Endometrial microvascular endothelial cells (primary cell): ENCODE measurements around the gene CD300A. TPM values are rescaled to one million over a fixed set of nuclear protein-coding genes. Genes with fewer than 3 reads are reported as not detected.
"Not testable (repeated sequence)": the region's sequence is repeated elsewhere in the genome, so short reads cannot be mapped to it uniquely, and the experiment has no call there.

Source experiments
- in situ Hi-C: cut with HindIII; loops from 2 replicates; pipeline ENCODE4 v1.10.0; 2017; ENCODE audit warnings: low sequenced_read_pairs, low pct_unique_long_range_greater_than_20kb; ENCODE audit errors: inconsistent ontology term
- total RNA-seq: library from RNA; depleted of rRNA; stranded (reverse); fragments of >200 nt; gene quantifications from one replicate; pipeline ENCODE4 v1.2.3, GENCODE V29; 2015; ENCODE audit errors: inconsistent ontology term

The CD300A gene
- total RNA-seq, 1 donor from 2014 or later, result not detected

DNA sequence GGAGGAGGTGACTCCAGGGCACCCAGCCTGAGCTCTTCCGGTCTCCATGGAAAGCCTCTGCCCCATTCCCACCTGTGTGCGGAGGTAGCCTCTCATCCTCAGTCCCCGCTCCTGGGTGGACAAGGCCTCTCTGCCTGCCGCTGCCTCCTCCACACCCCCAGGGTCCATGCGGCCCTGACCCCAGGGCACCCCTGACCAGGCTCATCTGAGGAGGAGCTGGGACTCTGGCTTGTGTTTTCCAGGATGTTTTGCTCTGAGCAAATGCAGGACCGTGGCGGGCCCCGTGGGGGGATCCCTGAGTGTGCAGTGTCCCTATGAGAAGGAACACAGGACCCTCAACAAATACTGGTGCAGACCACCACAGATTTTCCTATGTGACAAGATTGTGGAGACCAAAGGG is 6.9 kb downstream of the CD300A start:
- in situ Hi-C loops, result no loop called here

DNA sequence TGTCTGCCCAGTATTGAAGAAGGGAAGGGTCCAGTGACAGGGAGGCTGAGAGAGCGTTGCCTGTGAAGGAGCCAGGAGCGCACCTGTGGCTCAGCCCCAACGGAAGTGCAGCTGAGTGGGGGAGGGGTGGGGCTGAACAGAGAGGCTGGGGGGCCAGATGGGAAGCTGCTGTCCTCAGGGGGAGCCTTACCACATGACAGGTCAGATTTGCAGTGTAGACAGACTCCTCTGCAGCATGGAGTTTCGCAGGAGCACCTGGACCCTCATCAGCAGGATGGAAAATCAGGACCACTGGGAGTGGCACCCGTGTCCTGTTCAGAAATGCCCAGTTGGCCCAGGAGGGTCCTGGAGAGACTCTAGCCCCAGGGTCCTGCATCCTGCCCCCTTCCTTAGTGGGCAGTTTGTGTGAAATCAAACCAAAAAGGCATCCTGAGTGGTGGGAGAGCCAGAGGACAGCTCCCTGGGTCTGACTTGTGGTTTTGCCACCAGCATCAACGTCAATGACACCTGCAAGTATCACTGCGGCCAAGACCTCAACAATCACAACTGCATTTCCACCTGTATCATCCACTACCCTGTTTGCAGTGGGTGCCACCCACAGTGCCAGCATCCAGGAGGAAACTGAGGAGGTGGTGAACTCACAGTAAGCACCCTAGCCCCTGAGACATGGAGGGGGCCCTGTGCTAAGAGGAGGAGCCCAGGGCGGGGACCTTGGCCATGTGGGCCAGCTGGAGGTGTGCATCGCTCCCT is 7.8 kb downstream of the CD300A start:
- in situ Hi-C loops, result no loop called here

DNA sequence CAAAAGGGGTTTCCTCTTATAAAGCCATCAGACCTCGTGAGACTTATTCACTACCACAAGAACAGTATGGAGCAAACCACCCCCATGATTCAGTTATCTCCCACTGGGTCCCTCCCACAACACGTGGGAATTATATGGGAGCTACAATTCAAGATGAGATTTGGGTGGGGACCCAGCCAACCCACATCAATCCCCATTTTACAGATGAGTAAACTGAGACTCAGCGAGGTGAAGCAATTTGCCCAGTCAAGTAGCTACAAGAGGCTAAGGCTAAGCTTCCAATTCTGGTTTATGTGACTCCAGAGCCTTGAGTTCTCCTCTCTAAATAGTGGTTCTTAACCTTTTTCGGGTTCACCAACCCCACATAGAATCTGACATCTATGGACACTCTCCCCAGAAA is 8.8 kb downstream of the CD300A start:
- in situ Hi-C loops, result no loop called here

DNA sequence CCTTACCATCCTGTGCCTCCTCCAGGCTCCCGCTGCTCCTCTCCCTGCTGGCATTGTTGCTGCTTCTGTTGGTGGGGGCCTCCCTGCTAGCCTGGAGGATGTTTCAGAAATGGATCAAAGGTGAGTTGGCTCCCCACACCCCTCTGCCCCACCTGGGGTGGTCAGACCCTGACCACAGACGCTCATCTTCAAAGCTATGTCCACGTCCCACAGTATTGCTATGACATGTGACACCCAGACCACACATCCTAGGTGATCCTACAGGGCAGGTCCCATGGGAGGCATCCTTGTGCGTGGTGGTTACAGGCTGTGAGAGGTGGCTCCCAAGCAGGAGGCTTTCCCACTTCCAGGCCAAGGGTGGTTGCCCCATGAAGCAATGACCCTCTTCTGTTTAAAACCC is 11.0 kb downstream of the CD300A start:
- in situ Hi-C loops, result no loop called here

DNA sequence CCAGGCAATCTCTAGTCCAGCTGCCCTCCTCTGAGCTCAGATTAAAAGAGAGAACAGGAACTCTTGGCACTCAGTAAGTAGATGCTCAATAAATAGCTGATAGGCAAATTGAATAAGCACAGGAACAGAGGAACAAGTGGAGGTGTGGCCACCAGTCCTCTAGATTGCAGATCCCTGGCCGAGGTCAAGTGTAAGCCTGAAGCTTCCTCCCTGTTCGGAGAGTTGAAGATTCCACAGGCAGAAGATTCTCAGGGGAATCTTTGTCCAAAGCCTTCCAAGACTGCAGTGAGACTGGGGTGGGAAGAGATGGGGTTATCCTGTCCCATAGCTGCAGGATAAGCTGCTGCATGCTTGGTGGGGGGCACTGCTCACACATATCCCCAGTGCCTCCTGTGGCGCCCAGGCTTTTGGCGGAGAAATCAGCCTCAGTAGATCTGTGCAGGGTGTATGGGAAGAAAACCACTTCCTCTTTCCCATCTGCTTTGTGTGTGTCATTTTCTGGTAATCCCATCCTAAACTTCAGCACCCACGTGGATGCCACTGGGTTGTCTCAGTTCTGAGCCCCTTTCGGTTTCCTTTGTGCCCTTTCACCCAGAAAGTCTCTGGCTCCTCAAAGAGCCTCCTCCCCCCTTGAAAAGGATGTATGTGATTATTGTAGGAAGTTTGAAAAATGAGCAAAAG is 12.1 kb downstream of the CD300A start:
- in situ Hi-C loops, result no loop called here

DNA sequence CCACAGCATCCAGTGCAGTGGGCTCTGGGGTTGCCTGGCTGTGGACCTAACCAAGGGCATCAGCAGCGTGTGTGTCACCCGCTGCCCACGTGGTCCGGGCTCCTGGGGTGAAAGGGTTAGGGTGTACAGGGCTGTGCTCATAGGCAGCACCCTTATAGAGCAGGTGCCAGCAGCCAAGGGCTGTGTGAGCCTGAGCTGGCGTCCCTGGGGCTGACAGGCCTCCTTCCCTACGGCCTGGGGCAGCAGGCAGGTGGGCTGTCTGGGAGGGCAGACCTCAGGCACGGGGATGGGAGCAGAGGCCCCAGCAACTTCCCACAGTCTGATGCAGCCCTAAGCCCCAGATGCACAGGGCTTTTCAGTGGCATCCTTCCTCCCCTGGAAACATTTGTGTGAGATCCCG is 13.9 kb downstream of the CD300A start:
- in situ Hi-C loops, result no loop called here

DNA sequence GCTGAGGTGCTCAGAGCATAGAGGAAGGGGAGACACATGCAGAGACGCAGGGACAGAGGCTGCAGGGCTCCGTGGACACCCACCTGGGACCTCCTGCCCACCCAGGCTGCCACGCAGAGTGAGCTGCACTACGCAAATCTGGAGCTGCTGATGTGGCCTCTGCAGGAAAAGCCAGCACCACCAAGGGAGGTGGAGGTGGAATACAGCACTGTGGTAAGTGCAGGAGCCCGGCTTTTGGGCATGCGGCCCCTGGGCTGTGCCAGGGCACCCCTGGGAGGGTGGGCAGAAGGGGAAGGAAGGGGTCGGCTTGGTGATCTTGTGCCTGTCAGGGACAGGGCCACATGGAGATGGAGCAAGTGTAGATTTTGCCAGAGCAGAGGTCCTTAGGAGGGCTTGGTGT is 15.2 kb downstream of the CD300A start:
- in situ Hi-C loops, result no loop called here

DNA sequence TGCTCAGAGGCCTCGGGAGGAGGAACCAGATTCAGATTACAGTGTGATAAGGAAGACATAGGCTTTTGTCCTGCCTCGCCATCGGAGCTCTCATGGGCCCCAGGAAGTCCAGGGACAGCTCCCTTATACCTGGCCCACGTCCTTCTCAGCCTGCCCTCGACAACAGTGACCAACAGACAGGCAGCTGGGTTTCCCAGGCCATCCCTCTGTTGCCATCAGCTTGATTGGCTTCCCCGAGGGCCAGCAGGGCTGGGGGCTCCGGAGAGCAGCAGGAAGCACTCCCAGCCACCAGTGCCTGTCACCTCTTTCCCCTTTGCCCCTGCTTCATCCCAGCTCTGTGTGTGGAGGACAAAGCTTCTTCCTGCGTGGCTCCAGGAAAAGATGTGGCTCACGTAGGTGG is 17.6 kb downstream of the CD300A start:
- in situ Hi-C loops, result no loop called here

DNA sequence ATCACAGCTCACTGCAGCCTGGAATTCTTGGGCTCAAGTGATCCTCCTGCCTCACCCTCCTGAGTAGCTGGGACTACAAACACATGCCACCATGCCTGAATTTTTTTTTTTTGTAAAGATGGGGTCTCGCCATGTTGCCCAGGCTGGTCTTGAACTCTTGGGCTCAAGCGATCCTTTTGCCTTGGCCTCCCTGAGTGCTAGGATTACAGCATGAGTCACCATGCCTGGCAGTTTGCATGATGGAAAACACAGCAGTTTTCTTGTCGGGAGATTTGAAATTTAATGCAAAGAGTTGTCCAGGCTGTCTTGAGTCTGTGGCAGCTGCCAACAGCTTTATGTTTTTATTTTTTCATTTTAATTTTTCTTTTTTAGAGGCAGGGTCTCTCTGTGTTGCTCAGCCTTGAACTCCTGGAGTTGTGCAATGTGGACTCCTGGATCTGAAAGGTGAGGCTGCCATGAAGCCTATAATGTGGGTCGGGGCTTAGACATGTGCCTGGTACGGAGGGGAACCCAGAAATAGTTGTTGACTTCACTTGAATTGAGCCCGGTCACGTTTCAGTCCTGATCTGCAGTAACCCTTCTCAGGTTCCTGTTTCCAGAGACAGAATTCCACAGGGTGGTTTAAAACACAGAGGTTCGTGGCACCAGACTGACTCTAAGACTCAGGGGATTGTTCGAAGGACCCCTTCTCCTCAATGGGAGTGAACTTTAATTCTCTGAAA is 18.7 kb downstream of the CD300A start:
- in situ Hi-C loops, result no loop called here

DNA sequence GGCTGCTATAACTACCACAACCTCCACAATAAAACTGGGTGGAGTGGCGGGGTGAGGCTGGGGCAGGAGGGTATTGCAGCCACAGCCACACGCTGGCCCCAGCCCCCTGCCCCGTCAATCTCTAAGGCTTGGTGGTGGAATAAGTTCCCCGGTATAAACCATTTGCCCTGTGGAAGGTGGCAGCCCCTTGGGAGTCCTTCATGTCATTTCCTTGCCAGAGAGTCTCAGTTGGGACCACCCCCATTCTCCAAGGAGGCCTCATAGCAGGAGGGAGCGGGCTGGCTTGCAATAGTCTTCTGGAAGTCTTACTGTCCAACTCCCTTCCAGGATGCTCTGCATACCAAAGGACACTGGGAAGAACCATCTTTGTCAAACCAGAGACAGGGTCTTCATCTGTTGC is 19.4 kb downstream of the CD300A start:
- in situ Hi-C loops, result no loop called here

DNA sequence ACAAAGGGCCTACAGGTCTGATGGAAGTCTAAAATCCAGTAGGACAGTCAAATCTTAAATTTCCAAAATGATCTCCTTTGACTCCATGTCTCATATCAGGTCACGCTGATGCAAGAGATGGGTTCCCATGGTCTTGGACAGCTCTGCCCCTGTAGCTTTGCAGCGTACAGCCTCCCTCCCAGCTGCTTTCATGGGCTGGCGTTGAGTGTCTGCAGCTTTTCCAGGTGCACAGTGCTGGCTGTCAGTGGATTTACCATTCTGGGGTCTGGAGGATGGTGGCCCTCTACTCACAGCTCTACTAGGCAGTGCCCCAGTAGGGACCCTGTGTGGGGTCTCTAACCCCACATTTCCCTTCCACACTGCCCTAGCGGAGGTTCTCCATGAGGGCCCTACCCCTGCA is 21.8 kb downstream of the CD300A start:
- in situ Hi-C loops, result not testable (repeated sequence)

DNA sequence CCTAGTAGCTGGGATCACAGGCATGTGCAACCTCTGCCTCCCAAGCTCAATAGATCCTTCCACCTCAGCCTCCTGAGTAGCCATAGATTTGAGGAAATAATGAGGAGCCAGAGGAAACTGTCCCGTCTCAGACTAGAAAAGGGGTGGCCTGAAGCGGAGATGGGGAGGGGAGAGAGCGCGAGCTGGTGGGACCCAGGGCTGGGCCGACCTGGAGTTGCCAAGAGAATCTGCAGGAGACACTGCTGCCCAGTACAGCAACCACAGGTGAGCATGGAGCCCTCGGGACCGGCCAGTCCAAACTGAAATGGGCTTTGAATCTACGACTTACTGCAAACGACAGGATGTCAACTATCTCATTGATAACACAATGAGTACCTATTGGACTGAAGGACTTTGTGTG is 24.3 kb downstream of the CD300A start:
- in situ Hi-C loops, result no loop called here

DNA sequence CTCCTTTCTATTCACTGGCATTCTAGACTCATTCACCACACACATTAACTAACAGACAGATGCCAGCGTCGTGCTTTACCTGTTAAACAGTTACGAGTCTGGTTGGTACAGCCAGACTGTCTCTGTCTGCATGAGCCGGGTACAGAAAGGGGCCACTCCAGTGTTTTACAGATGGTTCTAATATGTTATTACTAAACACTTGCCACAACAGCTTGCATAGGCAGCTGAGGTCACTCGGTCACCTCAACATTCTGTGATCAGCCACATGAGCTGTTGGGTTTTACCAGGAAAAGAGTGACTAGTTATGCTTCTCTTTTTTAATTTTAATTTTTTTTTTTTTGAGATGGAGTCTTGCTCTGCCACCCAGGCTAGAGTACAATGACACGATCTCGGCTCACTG is 25.2 kb downstream of the CD300A start:
- in situ Hi-C loops, result no loop called here

DNA sequence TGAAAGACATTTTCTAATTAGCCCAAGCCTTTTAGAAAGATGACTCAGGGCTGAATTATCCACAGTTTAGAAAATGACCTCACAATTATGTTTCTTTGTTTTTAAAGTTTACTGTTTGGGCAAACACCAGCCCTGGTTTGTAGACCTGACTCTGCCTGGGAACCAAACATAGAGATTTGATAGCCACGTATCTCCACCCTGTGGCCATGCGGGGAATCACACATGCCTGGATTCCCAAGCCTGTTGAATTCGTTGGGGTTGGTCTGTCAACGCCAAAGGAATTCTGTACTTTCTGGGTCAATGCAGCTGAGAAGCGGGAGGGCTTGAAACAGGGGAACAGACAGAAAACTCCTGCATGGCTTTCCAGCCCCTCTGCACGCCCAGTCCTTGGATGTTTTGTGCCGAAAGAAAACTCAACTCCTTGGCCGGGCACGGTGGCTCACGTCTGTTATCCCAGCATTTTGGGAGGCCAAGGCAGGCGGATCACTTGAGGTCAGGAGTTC is 26.9 kb downstream of the CD300A start:
- in situ Hi-C loops, result no loop called here

DNA sequence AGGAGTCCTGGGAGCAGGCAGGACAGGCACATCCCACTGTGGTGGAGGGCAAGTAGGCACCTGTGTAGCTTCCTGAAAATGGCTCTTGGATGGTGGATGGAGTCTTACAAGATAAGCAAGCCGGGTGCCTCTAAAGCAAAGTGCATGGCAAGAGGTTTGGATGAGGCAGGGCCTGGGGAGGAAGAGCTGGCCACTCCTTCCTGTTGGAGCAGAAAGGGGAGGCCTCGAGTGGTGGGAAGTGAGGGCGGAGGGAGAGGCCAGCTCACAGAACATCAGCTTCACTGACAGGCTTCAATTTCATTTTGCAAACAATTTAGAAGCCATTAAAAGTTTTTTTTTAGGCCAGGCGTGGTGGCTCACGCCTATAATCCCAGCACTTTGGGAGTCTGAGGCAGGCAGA is 31.0 kb downstream of the CD300A start:
- in situ Hi-C loops, result no loop called here

DNA sequence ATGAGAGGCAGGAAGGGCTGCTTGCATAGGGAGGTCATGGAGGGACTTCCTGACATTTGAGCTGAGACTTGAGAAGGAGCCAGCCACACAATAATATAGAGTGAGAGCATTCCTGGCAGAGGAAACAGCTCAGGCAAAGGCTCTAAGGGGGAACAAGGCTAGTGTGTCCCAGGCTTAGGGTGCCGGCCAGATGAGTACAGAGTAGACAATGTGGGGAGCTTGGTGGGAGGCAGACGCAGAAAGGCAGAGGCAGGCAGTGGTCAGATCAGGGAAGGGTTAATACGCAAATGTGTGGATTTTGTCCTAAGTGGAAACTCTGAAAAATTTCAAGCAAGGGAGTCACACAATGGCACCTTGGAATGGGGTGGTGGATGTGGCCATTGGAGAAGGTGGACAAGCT is 33.6 kb downstream of the CD300A start:
- in situ Hi-C loops, result no loop called here

DNA sequence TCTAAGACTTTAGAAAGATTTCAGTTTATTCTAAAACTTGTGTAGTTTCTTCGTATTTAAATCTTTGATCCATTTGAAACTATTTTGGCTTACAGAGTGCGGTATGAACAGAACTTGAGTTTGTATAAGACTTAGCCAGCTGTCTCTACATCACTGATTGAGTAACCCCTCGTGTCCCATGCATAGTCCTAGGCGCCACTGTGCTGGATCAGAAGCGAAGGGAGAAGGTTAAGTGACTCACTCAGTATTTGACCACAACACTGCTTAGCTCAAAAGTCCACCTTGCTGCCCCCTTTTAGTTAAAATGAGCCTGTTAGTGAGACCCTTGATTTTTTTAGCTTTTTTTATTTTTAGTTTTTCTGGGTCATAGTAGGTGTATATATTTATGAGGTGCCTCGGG is 36.4 kb downstream of the CD300A start:
- in situ Hi-C loops, result no loop called here

DNA sequence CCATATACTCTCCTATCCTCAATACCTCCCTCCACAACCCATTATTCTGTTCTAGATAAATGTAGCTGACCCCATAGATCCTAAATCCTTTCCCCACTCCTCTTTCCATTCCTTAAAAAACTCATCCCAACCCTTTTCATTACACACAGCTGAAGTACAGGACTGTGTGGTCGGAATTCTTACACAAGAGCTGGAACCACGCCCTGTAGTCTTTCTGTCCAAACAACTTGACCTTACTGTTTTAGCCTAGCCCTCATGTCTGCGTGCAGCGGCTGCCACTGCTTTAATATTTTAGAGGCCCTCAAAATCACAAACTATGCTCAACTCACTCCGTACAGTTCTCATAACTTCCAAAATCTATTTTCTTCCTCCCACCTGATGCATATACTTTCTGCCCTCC is 37.5 kb downstream of the CD300A start:
- in situ Hi-C loops, result not testable (repeated sequence)

DNA sequence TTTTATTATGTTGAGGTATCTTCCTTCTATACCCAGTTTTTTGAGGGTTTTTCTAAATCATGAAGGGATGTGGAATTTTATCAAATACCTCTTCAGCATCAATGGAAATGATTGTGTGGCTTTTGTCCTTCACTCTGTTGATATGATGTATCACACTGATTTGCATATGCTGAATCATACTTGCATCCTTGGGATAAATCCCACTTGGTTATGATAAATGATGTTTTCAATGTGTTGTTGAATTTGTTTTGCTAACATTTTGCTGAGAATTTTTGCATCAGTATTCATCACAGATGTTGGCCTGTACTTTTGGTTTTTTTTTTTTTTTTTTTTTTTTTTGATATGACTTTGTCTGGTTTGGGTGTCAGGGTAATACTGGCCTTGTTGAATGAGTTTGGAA is 41.7 kb downstream of the CD300A start:
- in situ Hi-C loops, result no loop called here

DNA sequence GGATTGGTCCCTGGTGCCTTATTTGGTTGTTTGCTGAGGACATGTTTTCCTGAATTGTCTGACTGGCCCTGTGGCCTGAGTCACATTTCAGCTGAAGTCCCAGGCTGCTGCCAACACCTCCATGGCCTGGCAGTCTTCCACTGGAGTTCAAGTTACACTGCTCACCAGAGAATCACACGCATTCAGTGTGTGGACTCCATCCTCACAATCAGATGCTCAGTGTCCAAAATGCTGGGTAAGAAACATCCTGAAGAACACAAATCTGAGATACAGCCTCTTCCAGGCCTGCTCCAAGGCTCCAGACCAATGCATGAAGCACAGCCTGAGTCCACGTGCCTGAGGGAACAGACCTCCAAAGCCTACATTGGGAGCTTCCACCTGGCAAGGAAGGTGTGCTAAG is 45.6 kb downstream of the CD300A start:
- in situ Hi-C loops, result no loop called here
